Heart right ventricle (tissue), 16 donors: ENCODE results near the gene VIT. TPM values are rescaled to one million over a fixed set of nuclear protein-coding genes. Genes with fewer than 3 reads are reported as not detected.

ENCODE experiments used
- ATAC-seq, 8 donors: fragments of 200-7000 bp; cut with Tn5 transposase; one replicate each; pipeline ENCODE4 v1.9.1; 2020; ENCODE audit warnings: mild to moderate bottlenecking in 8 of 8, moderate library complexity in 8 of 8, moderate number of reproducible peaks in 1 of 8
- DNase-seq, 2 donors: peaks; one replicate each; pipeline ENCODE4 v3.0.0-alpha.2; 2020
- H3K27ac ChIP-seq, 10 donors: fragments of 200-600 bp; sonication (generic) in 2 of 10; one replicate each; pipeline versions ENCODE4 v1.5.0 to v1.8.0; 2020 to 2022; ENCODE audit warnings: mild to moderate bottlenecking in 3 of 10
- H3K27me3 ChIP-seq, 7 donors: fragments of 200-600 bp; one replicate each; pipeline ENCODE4 v1.8.0; 2021 to 2022; ENCODE audit warnings: mild to moderate bottlenecking in 2 of 7
- H3K36me3 ChIP-seq, 9 donors: fragments of 200-600 bp; sonication (generic) in 1 of 9; one replicate each; pipeline versions ENCODE4 v1.5.0 to v1.8.0; 2020 to 2022; ENCODE audit warnings: mild to moderate bottlenecking in 2 of 9
- H3K4me1 ChIP-seq, 9 donors: fragments of 200-600 bp; sonication (generic) in 1 of 9; one replicate each; pipeline versions ENCODE4 v1.5.0 to v1.8.0; 2020 to 2022; ENCODE audit warnings: mild to moderate bottlenecking in 4 of 9
- H3K4me3 ChIP-seq, 10 donors: fragments of 200-600 bp; sonication (generic) in 2 of 10; one replicate each; pipeline versions ENCODE4 v1.5.0 to v1.8.0; 2020 to 2022; ENCODE audit warnings: mild to moderate bottlenecking in 7 of 10, moderate library complexity in 2 of 10
- H3K9me3 ChIP-seq, 11 donors: fragments of 200-600 bp in 10 of 11; sonication (generic) in 2 of 11; one replicate each; pipeline versions ENCODE4 v1.5.0 to v1.8.0; 2013 to 2022; ENCODE audit warnings: mild to moderate bottlenecking in 2 of 11, control low read depth in 1 of 11, moderate library complexity in 1 of 11
- WGBS, 2 donors: extraction: QIAGEN DNeasy Blood & Tissue Kit; methylation state at CpG; one replicate each; pipeline ENCODE4 v1.1.7; 2013; ENCODE audit warnings: inconsistent platforms in 1 of 2; 5-methylcytosine and 5-hydroxymethylcytosine counted together
- intact Hi-C, 10 donors: fragments of 100-400 bp; cut with DNase I; formaldehyde crosslinking; loops; one replicate each; pipeline versions ENCODE4 v1.11.1 to v1.14.2; 2022
- polyA plus RNA-seq, 2 donors: library from polyadenylated mRNA; stranded (reverse); fragments of 200-250 nt; gene quantifications; one replicate each; pipeline ENCODE4 v1.2.3, GENCODE V29; 2013
- total RNA-seq, 10 donors: library from RNA; stranded (reverse); fragmentation: NEBNext Ultra II Directional in 3 of 10; extraction: Animal tissue kit (Norgen Biotek cat#: 25700) in 3 of 10; gene quantifications; one replicate each; pipeline versions ENCODE4 v1.2.1 to v1.2.4, GENCODE V29; 2021 to 2023
- TF ChIP-seq, protein P1 (sequence below), 9 donors: fragments of 200-600 bp; sonication (generic) in 2 of 9; IDR thresholded peaks; one replicate each; pipeline versions ENCODE4 v1.5.0 to v1.8.0; 2021 to 2022; ENCODE audit warnings: antibody characterized with exemption in 9 of 9, mild to moderate bottlenecking in 5 of 9, moderate library complexity in 1 of 9
- donor health status: Arrhythmogenic right ventricular cardiomyopathy.
- donor health status: ischemic (EF 13 %, LVEDD 7.1; RV severe dilation, severe dysfunction).
- donor health status: healthy with polysubstance abuse.
- donor health status: DM: no; HTN: yes; CAD: no.
- donor health status: DM: no; HTN: no; CAD: no.
- donor health status: ischemic (EF 25% LVEDD 6.9; RV normal size, moderate dysfunction).
- donor health status: ischemic (EF 25% LVEDD 5.7; RV mildly dilated, moderate dysfunction).
- donor health status: healthy.
- donor health status: DM: yes; HTN: yes; CAD: no.
- donor health status: Ischemic cardiomyopathy.
- donor health status: ischemic (EF 35%, LVEDD 5.7; RV mildly dilated, moderate dysfunction).
- donor health status: nonischemic (EF 11% LVEDD 7.7; RV severe dilation, severe dysfunction).
- donor health status: DM: yes; HTN: yes; CAD: no.
- donor health status: PGD.
- donor health status: ischemic (EF 29% LVEDD 5.4; RV normal size, mild dysfunction).
- donor health status: nonischemic (EF 23%, LVEDD 6.1; RV moderate dilation, normal function).

The VIT gene
- total and polyA plus RNA-seq, 12 donors: 1.2 to 23.6 (median 4.7) TPM

- Histone ChIP-seq H3K27ac (no peak overlapping the region), H3K9me3 (peaks cover 0 to 7% (median 0%) of the 10 kb centered on the region in 11 donors), H3K36me3 (no peaks in the 10 kb centered on the region), H3K27me3 (no peaks in the 10 kb centered on the region), H3K4me3 (no peak overlapping the region), H3K4me1 (no peaks in the 10 kb centered on the region)
- WGBS, 2 donors: 18 to 36% methylated on average over 1 of the region's 1 CpG
- intact Hi-C loops: no loop called here
- ATAC-seq (no peak), DNase-seq (no peak)
- TF ChIP-seq, protein P1, sequence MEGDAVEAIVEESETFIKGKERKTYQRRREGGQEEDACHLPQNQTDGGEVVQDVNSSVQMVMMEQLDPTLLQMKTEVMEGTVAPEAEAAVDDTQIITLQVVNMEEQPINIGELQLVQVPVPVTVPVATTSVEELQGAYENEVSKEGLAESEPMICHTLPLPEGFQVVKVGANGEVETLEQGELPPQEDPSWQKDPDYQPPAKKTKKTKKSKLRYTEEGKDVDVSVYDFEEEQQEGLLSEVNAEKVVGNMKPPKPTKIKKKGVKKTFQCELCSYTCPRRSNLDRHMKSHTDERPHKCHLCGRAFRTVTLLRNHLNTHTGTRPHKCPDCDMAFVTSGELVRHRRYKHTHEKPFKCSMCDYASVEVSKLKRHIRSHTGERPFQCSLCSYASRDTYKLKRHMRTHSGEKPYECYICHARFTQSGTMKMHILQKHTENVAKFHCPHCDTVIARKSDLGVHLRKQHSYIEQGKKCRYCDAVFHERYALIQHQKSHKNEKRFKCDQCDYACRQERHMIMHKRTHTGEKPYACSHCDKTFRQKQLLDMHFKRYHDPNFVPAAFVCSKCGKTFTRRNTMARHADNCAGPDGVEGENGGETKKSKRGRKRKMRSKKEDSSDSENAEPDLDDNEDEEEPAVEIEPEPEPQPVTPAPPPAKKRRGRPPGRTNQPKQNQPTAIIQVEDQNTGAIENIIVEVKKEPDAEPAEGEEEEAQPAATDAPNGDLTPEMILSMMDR (IDR thresholded peaks at IDR 0.05): no peak
Measured at GRCh38 chr2:36831185-36831584, 134.7 kb downstream of the VIT start.

DNA sequence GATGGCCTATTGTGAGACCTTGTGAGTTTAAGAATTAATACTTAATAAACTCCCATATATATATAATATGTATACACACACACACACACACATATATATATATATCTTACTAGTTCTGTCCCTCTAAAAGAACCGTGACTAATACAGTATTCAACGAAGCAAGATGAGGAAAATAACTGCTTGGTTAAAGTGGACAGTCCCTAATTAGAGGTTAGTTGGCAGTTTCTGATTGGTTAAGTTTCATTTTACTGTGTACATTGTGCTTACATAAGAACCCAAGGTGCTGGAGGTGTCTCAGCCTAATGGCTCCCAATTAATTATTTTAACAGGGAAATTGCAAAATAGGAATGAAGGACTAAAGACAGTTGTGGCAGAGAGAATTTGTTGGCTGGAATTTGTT lies 137.7 kb downstream of the VIT start:
- 93 to 95% methylated on average over 2 of the region's 2 CpGs for WGBS, 2 donors
- Histone ChIP-seq H3K27ac (no peak overlapping the region), H3K27me3 (no peaks in the 10 kb centered on the region), H3K4me3 (no peak overlapping the region), H3K36me3 (no peaks in the 10 kb centered on the region), H3K9me3 (peaks cover 0 to 12% (median 0%) of the 10 kb centered on the region in 11 donors), H3K4me1 (no peaks in the 10 kb centered on the region)
- no peak for ATAC-seq
- intact Hi-C loops: no loop called here
- TF ChIP-seq, protein P1 (IDR thresholded peaks at IDR 0.05): no peak
- no peak for DNase-seq

DNA sequence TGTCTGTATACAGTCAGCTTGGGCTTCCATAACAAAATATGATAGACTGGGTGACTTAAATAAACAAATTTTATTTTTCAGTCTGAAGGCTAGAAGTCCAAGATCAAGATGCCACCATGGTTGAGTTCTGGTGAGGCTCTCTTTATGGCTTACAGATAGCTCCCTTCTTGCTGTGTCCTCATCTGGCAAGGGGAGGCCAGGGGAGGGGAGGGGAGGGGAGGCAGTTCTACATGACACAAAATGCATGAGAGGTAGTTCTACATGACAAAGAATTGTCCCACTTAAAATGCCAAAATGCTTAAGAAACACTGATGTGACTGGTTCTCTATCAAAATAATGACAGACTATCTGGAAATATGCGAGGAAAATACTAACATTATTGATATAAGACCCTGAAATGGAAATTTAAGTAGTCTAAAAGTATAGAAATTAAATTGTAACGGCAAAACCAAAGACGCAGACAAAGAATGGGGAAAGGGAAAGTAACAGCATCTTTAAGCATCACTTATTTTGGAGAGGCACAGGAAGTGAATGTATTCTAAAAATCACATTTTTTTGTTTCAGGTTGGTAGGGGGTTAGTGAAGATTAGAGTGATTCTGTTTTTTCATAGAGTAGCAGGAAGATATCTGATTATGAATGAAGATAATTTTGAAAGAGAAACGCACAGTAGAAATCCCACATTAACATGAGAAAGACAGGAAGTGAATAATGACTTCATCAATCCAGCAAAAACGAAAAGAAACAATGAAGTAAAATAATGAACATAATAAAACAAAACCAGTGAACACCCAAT lies 138.4 kb downstream of the VIT start:
- no peak overlapping the region for H3K4me3 ChIP-seq
- WGBS, 2 donors: 47 to 59% methylated on average over 5 of the region's 5 CpGs
- no peak overlapping the region for H3K27ac ChIP-seq
- no peaks in the 10 kb centered on the region for H3K36me3 ChIP-seq
- TF ChIP-seq, protein P1 (IDR thresholded peaks at IDR 0.05): no peak
- H3K27me3 ChIP-seq: no peaks in the 10 kb centered on the region
- H3K9me3 ChIP-seq: peaks cover 0 to 12% (median 0%) of the 10 kb centered on the region in 11 donors
- ATAC-seq (no peak), DNase-seq (no peak)
- no peaks in the 10 kb centered on the region for H3K4me1 ChIP-seq
- intact Hi-C loops: no loop called here

GRCh38 chr2:36839976-36840617 lies 143.6 kb downstream of the VIT start:
- ATAC-seq (peak in 1 of 8 donors; percentile 30), DNase-seq (no peak)
- H3K27ac ChIP-seq: no peak overlapping the region
- 74% methylated on average over 4 of the region's 4 CpGs for WGBS, 2 donors
- peaks cover 0 to 6% (median 0%) of the 10 kb centered on the region in 11 donors for H3K9me3 ChIP-seq
- intact Hi-C loops: no loop called here
- TF ChIP-seq, protein P1 (IDR thresholded peaks at IDR 0.05): no peak
- no peak overlapping the region for H3K4me3 ChIP-seq
- H3K27me3 ChIP-seq: no peaks in the 10 kb centered on the region
- H3K36me3 ChIP-seq: peaks cover 0 to 27% (median 5%) of the 10 kb centered on the region in 9 donors
- no peaks in the 10 kb centered on the region for H3K4me1 ChIP-seq
